ENCODE measurements around the gene ZHX3. TPM values are rescaled to one million over a fixed set of nuclear protein-coding genes. Genes with fewer than 3 reads are reported as not detected.

ZHX3 gene
- total and polyA plus RNA-seq, 3 experiments from 2014 or later = 12.1 to 15.3 (median 12.7) TPM

DNA sequence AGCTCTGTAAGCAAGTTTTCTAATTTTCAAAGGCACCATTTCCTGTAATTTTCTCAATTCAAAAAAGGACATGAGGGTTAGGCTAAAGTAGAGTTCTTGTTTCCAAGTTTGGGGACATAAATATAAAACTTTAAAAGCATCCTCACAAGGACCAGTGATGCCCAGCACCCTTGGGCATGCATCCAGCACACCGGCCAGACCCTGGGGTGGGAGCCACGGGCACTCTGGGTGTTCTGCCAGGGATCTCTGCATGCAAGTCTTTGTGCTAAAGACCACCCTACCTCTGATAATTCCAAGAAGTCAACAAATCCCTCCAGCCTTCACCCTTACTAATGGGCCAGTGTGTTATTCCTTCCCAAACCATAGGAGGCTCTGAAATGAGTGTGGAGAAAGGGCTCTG is 133.7 kb downstream of the ZHX3 start:
- H3K27me3 ChIP-seq (ENCODE audit: insufficient read depth, low read length, poor library complexity, severe bottlenecking) = no peaks in the 10 kb centered on the region
- CTCF ChIA-PET = interaction anchor here (0.9 kb wide), 1 partner anchor 11 kb away, joined by 3 read pairs; no protein-coding TSS in a partner anchor
- peaks cover 0 to 2% of the 10 kb centered on the region in 2 donors for H3K27me3 Mint-ChIP-seq
- H3K36me3 Mint-ChIP-seq = peaks cover 0 to 2% (median 0%) of the 10 kb centered on the region in 3 donors
- no peaks in the 10 kb centered on the region for H3K9me3 ChIP-seq (ENCODE audit: low read length)
- no peak overlapping the region for H3K4me3 ChIP-seq (ENCODE audit: low read length)
- no peak overlapping the region for H3K4me3 Mint-ChIP-seq
- H3K9me3 Mint-ChIP-seq = no peaks in the 10 kb centered on the region
- peaks cover 13 to 29% (median 22%) of the 10 kb centered on the region in 3 donors for H3K4me1 Mint-ChIP-seq
- no peaks in the 10 kb centered on the region for H3K36me3 ChIP-seq (ENCODE audit: insufficient read depth, low read length)
- POLR2A ChIA-PET = interaction anchor here (0.7 kb wide), 1 partner anchor 125 kb away, joined by 3 read pairs; no protein-coding TSS in a partner anchor
- no peak for DNase-seq
- H3K27ac ChIP-seq (ENCODE audit: low read depth, low read length) = no peak overlapping the region
- H3K27ac Mint-ChIP-seq = peak overlapping the region in 2 of 8 donors; percentile 42 to 54
- H3K4me1 ChIP-seq (ENCODE audit: insufficient read depth, low read length) = peaks cover 5% of the 10 kb centered on the region

DNA sequence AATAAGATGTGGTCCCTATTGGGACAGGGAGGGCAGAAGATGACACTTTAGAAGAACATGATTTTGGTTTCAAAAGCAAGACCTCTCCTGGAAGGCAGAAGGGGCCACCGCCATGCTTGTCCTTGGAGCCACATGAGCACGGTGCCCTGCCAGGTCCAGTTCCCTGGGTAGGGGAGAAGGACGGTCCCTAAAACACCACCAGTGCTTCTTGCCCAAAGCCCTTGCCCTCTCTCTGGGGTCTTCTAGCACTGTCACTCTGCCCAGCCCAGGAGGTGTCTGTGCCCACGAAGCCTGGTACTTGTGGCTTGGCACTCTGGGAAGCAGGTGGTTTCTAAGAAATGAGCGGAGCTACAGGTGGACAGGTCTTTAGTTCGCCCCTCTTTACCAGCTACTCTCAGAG is 134.1 kb downstream of the ZHX3 start:
- peaks cover 13 to 31% (median 22%) of the 10 kb centered on the region in 3 donors for H3K4me1 Mint-ChIP-seq
- DNase-seq = no peak
- H3K4me1 ChIP-seq (ENCODE audit: insufficient read depth, low read length) = peaks cover 5% of the 10 kb centered on the region
- no peaks in the 10 kb centered on the region for H3K36me3 ChIP-seq (ENCODE audit: insufficient read depth, low read length)
- peak overlapping the region in 1 of 8 donors; percentile 19 for H3K27ac Mint-ChIP-seq
- H3K4me3 ChIP-seq (ENCODE audit: low read length) = no peak overlapping the region
- no peaks in the 10 kb centered on the region for H3K27me3 ChIP-seq (ENCODE audit: insufficient read depth, low read length, poor library complexity, severe bottlenecking)
- ChIA-PET POLR2A (interaction anchor here (0.7 kb wide), 1 partner anchor 125 kb away, joined by 3 read pairs; no protein-coding TSS in a partner anchor), CTCF (interaction anchor here (0.9 kb wide), 1 partner anchor 11 kb away, joined by 3 read pairs; no protein-coding TSS in a partner anchor)
- peaks cover 0 to 2% of the 10 kb centered on the region in 2 donors for H3K27me3 Mint-ChIP-seq
- no peak overlapping the region for H3K27ac ChIP-seq (ENCODE audit: low read depth, low read length)
- H3K9me3 Mint-ChIP-seq = no peaks in the 10 kb centered on the region
- H3K9me3 ChIP-seq (ENCODE audit: low read length) = no peaks in the 10 kb centered on the region
- no peak overlapping the region for H3K4me3 Mint-ChIP-seq
- H3K36me3 Mint-ChIP-seq = peaks cover 0 to 3% (median 0%) of the 10 kb centered on the region in 3 donors

DNA sequence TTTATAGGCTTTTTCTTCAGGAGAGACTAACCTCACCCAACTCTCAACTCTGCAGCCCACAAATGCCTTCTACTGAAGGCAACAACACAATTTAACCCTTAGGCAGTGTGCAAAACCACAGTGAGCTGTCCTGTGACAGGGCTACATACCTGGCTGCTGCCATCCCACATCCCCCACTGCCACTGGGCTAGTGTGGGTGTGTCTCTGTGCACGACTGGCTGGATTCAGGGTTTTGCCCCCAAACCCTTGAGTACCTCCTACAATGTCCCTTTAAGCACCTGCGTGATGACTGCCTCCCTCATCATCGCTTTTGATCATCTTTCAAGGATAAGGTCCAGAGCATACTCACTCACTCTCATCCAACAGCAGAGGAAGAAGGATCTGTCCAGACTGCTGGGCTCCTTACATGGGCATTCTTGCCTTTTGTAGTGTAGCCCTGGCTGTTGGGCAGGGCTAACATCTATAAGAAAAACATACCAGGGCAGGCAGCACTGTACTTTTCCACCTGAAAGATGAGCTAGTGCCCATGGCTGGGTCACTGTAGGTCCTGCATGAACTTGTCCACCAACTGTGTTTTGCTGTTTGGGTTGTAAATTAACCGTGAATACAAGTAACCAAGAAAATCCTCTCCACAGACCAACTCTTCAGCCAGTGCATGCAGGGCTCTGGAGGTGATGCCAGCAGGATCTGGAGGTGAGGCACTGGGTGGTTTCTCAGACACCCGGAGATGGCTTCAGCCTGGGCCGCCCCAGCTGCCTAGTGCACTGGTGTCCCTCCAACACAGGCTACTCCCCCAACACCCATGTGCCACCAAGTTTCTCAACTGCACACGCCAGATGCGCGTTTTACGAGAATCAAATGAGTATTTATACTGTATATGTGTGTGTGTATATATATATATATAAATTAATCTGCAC is 135.0 kb downstream of the ZHX3 start:
- H3K9me3 Mint-ChIP-seq = no peaks in the 10 kb centered on the region
- no peak overlapping the region for H3K27ac ChIP-seq (ENCODE audit: low read depth, low read length)
- H3K36me3 Mint-ChIP-seq = peaks cover 0 to 9% (median 0%) of the 10 kb centered on the region in 3 donors
- H3K27ac Mint-ChIP-seq = peak overlapping the region in 7 of 8 donors; percentile 16 to 88 (median 74)
- ChIA-PET POLR2A (no interaction called here), CTCF (no interaction called here)
- peaks cover 0 to 2% of the 10 kb centered on the region in 2 donors for H3K27me3 Mint-ChIP-seq
- no peak overlapping the region for H3K4me3 Mint-ChIP-seq
- H3K27me3 ChIP-seq (ENCODE audit: insufficient read depth, low read length, poor library complexity, severe bottlenecking) = no peaks in the 10 kb centered on the region
- H3K4me1 ChIP-seq (ENCODE audit: insufficient read depth, low read length) = peaks cover 5% of the 10 kb centered on the region
- no peak overlapping the region for H3K4me3 ChIP-seq (ENCODE audit: low read length)
- H3K36me3 ChIP-seq (ENCODE audit: insufficient read depth, low read length) = no peaks in the 10 kb centered on the region
- no peak for DNase-seq
- peaks cover 13 to 31% (median 22%) of the 10 kb centered on the region in 3 donors for H3K4me1 Mint-ChIP-seq
- no peaks in the 10 kb centered on the region for H3K9me3 ChIP-seq (ENCODE audit: low read length)

DNA sequence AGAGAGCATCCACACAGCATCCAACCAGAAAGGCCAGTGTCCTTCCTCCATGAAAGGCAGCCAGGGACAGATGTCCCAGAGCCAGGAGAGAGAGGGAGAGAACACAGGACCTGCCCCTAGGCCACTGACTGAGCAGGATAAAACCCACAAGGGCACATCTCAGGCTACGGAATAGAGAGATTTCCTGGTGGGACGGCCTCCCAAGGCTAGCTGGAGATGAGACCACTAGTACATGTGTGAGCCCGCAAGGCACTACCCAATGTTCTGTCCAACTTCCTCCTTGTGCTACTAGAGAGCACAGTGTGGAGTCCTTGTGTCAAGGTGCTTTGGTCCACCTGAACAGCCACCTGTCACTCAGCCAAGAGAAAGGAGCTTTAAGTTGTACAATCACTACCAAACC is 136.0 kb downstream of the ZHX3 start:
- POLR2A ChIA-PET = no interaction called here
- Mint-ChIP-seq H3K4me3 (no peak overlapping the region), H3K27me3 (peaks cover 0 to 2% of the 10 kb centered on the region in 2 donors), H3K4me1 (peaks cover 9 to 27% (median 18%) of the 10 kb centered on the region in 3 donors), H3K9me3 (no peaks in the 10 kb centered on the region), H3K27ac (peak overlapping the region in 6 of 8 donors; percentile 47 to 88 (median 71)), H3K36me3 (peaks cover 0 to 17% (median 0%) of the 10 kb centered on the region in 3 donors)
- H3K36me3 ChIP-seq (ENCODE audit: insufficient read depth, low read length) = no peaks in the 10 kb centered on the region
- no peak overlapping the region for H3K4me3 ChIP-seq (ENCODE audit: low read length)
- CTCF ChIA-PET = interaction anchor here (0.7 to 1.4 kb wide), 2 partner anchors 8 to 50 kb away, joined by 3 to 5 read pairs; no protein-coding TSS in a partner anchor
- no peak for DNase-seq
- H3K9me3 ChIP-seq (ENCODE audit: low read length) = no peaks in the 10 kb centered on the region
- H3K4me1 ChIP-seq (ENCODE audit: insufficient read depth, low read length) = peaks cover 4% of the 10 kb centered on the region
- H3K27me3 ChIP-seq (ENCODE audit: insufficient read depth, low read length, poor library complexity, severe bottlenecking) = no peaks in the 10 kb centered on the region
- H3K27ac ChIP-seq (ENCODE audit: low read depth, low read length) = no peak overlapping the region

DNA sequence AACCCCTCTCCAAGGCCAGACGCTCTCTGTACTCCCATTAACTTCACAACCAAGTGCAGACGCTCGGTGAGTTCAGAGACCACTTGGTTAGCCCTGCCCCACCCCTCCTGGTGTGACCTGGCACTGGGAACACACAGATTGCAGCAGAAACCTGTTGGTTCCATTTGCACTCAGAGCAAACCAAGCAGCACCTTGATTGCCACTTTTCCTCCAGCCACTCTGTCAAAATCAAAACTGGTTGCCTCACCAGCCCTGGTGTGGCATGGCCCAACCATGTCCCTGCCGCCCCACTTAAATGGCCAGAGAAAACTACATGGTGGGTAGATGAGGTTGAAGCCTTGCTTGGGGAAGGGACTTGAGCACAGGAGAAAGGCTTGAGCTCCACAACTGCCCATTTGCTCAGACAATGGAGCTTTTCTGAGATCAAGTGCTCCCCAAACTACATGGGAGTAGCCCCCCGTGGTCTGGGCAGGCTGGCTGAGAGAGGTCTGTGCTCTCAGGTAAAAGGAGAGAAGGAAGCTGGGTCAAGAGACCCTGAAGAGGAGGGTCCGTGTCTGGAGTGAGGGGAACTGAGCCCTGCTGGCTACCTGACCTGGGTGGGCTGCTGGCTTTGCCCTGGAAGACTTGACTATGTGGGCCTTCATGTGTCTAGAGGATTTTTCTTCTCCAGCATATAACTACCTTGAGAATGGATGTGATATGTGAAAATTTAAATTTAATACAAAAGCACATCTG is 136.8 kb downstream of the ZHX3 start:
- H3K4me1 ChIP-seq (ENCODE audit: insufficient read depth, low read length) = no peaks in the 10 kb centered on the region
- H3K9me3 ChIP-seq (ENCODE audit: low read length) = no peaks in the 10 kb centered on the region
- Mint-ChIP-seq H3K4me3 (no peak overlapping the region), H3K4me1 (peaks cover 10 to 28% (median 11%) of the 10 kb centered on the region in 3 donors), H3K36me3 (peaks cover 0 to 25% (median 4%) of the 10 kb centered on the region in 3 donors), H3K27ac (peak overlapping the region; percentile 51 to 93 (median 68)), H3K27me3 (peaks cover 0 to 2% of the 10 kb centered on the region in 2 donors), H3K9me3 (no peaks in the 10 kb centered on the region)
- H3K27ac ChIP-seq (ENCODE audit: low read depth, low read length) = no peak overlapping the region
- no peak overlapping the region for H3K4me3 ChIP-seq (ENCODE audit: low read length)
- CTCF ChIA-PET = interaction anchor here (0.7 to 1.4 kb wide), 3 partner anchors 8 to 51 kb away, joined by 3 to 5 read pairs (median 3); no protein-coding TSS in a partner anchor
- POLR2A ChIA-PET = no interaction called here
- H3K36me3 ChIP-seq (ENCODE audit: insufficient read depth, low read length) = no peaks in the 10 kb centered on the region
- no peak for DNase-seq
- no peaks in the 10 kb centered on the region for H3K27me3 ChIP-seq (ENCODE audit: insufficient read depth, low read length, poor library complexity, severe bottlenecking)

DNA sequence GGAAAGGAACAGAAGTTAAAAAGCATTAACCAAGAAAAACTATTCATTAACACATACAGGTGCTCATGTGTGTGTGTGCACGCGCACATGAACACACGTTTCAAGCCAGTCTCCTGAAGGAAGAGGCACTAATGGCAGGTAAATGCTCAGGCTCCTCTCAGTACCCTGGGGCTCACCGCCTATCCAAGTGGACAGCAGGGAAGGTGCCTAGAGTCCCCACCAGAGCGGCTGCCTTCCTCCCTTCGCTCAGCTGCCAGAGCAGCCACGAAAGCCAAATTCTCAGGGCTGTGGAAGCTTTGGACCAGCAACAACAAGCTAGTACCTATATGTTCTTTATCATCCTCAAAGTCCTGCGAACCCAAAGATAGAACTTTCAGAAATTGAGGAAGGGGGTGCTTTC is 137.6 kb downstream of the ZHX3 start:
- DNase-seq = no peak
- Histone ChIP-seq H3K9me3 (ENCODE audit: low read length) (no peaks in the 10 kb centered on the region), H3K36me3 (ENCODE audit: insufficient read depth, low read length) (peaks cover 3% of the 10 kb centered on the region), H3K27me3 (ENCODE audit: insufficient read depth, low read length, poor library complexity, severe bottlenecking) (no peaks in the 10 kb centered on the region), H3K4me1 (ENCODE audit: insufficient read depth, low read length) (no peaks in the 10 kb centered on the region), H3K27ac (ENCODE audit: low read depth, low read length) (no peak overlapping the region), H3K4me3 (ENCODE audit: low read length) (no peak overlapping the region)
- CTCF ChIA-PET = no interaction called here
- Mint-ChIP-seq H3K36me3 (peaks cover 0 to 33% (median 5%) of the 10 kb centered on the region in 3 donors), H3K4me1 (peaks cover 10 to 29% (median 11%) of the 10 kb centered on the region in 3 donors), H3K9me3 (no peaks in the 10 kb centered on the region), H3K4me3 (no peak overlapping the region), H3K27ac (peak overlapping the region in 6 of 8 donors; percentile 17 to 93 (median 50)), H3K27me3 (peaks cover 0 to 2% of the 10 kb centered on the region in 2 donors)
- POLR2A ChIA-PET = interaction anchor here (0.7 kb wide), 1 partner anchor 47 kb away, joined by 3 read pairs; no protein-coding TSS in a partner anchor

DNA sequence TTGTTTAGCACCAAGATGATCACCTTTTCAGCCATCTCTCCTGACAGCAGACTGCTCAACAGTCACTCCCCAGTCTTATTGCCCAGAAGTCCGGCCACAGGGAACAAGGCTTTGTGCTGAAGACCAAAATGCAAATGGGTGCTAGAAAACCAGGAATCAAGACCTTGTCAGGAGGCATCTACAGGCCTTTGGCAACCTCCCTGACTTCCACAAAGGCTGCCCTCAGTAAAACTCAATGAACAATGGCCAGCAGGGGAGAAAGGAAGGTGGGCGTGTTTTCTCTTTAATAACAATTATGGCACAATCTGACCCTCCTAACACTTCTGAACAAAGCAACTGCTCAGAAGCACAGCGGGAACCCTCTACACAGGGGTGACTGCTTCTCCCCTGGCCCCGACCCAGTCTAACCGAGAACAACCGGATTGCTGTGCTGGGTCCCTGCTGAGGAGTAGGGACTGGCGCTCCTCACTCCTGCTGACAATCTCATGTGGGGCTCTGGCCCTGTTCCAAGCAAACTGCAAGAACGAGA is 138.6 kb downstream of the ZHX3 start:
- POLR2A ChIA-PET = interaction anchor here (0.6 kb wide), 1 partner anchor 104 kb away, joined by 3 read pairs; no protein-coding TSS in a partner anchor
- peak overlapping the region in 7 of 8 donors; percentile 27 to 76 (median 57) for H3K27ac Mint-ChIP-seq

More for the DNA sequence above, 138.6 kb downstream of the ZHX3 start:
- Mint-ChIP-seq H3K27me3 (peaks cover 0 to 2% of the 10 kb centered on the region in 2 donors), H3K9me3 (no peaks in the 10 kb centered on the region), H3K4me1 (peaks cover 11 to 33% (median 15%) of the 10 kb centered on the region in 3 donors), H3K36me3 (peaks cover 0 to 43% (median 7%) of the 10 kb centered on the region in 3 donors), H3K4me3 (no peak overlapping the region)
- H3K9me3 ChIP-seq (ENCODE audit: low read length) = no peaks in the 10 kb centered on the region
- no peak overlapping the region for H3K4me3 ChIP-seq (ENCODE audit: low read length)
- H3K27me3 ChIP-seq (ENCODE audit: insufficient read depth, low read length, poor library complexity, severe bottlenecking) = no peaks in the 10 kb centered on the region
- no peak for DNase-seq
- H3K4me1 ChIP-seq (ENCODE audit: insufficient read depth, low read length) = no peaks in the 10 kb centered on the region
- H3K27ac ChIP-seq (ENCODE audit: low read depth, low read length) = no peak overlapping the region
- CTCF ChIA-PET = no interaction called here
- H3K36me3 ChIP-seq (ENCODE audit: insufficient read depth, low read length) = peaks cover 13% of the 10 kb centered on the region

Data from CD8-positive, alpha-beta memory T cell (primary cell).